Left renal pelvis (tissue), 4 donors: ENCODE data around the gene TEX22. TPM values are rescaled to one million over a fixed set of nuclear protein-coding genes. Genes with fewer than 3 reads are reported as not detected.

Source experiments
- DNase-seq, 4 donors: peaks; one replicate each; pipeline ENCODE4 v3.0.0-alpha.2; 2013; ENCODE audit warnings: low read depth in 4 of 4, low spot score in 3 of 4
- polyA plus RNA-seq, 4 donors: library from polyadenylated mRNA; unstranded; fragments of 120-200 nt; gene quantifications; one replicate each; pipeline ENCODE4 v1.2.1, GENCODE V29; 2013; ENCODE audit not compliant: insufficient read length in 4 of 4

TEX22 gene
- polyA plus RNA-seq, 4 donors, result 1.1 to 2.8 (median 2.0) TPM

DNA sequence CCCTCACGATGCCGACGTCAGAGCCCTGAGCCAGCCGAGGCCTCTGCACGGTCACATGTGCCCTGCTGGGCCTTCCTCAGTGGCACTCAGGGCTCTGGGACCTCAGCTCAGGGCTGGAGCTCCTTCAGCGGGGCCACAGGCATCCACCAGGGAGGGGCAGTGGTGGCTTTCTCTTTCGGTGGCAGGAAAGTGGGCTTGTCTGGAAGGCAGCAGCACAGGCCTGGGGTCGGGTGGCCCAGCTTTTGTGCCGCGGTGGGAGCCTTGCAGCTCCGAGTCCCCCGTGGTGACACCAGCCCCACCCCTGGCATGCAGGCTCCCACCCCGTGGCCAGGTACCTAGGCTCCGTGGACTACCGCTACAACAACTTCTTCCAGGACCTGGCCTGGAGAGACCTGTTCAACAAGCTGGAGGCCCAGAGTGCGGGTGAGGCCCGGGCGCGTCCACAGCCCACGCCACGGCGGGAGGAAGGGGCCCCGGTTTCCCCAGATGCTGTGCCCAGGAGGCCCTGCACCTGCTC, 14.2 kb upstream of the TEX22 start:
- DNase-seq, result no peak

DNA sequence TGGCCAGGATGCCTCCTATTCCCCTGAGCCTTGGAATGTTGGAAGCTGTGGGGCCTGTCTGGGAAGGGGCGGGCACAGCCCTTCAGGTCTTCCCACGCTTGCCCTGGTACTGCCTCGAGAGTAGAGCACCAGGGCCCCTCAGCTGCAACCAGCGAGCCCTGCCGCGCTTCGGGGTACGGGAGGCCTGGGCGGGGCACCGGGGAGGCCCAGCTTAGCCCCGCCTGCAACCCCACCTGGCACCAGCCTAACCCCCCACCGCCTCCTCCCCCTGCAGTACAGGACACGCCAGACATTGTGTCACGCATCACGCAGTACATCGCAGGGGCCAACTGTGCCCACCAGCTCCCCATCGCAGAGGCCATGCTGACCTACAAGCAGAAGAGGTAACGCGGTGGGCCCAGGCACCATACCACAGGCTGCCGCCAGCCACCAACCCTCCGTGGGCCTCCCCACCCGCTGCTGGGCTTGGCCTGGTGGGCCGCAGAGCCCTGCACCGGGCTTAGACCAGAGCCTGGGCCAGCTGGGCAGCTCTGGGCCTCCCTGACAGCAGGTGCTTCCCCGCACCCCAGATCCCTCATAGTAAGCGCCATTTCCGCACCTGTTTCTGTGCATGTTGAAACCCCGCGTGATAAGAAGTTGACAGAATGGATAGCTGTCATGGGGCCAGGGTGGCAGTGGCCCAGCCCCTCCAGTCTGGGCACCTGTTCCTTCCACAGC, 13.6 kb upstream of the TEX22 start:
- no peak for DNase-seq

DNA sequence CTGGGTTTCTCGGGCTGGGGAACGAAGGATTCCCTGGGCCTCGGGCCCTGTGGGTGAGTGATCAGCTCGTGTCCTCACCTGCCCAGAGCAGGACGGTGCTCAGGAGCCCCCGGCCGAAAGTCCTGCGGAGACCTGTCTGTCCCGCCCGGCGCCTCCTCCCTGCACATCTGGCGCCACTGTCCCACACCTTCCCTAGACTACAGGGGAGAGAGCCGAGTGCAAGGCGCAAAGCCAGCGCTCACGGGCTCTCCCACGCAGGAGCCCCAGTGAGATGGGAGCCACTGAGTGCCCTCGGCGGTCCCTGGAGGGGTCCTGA, 13.1 kb upstream of the TEX22 start:
- DNase-seq, result no peak

DNA sequence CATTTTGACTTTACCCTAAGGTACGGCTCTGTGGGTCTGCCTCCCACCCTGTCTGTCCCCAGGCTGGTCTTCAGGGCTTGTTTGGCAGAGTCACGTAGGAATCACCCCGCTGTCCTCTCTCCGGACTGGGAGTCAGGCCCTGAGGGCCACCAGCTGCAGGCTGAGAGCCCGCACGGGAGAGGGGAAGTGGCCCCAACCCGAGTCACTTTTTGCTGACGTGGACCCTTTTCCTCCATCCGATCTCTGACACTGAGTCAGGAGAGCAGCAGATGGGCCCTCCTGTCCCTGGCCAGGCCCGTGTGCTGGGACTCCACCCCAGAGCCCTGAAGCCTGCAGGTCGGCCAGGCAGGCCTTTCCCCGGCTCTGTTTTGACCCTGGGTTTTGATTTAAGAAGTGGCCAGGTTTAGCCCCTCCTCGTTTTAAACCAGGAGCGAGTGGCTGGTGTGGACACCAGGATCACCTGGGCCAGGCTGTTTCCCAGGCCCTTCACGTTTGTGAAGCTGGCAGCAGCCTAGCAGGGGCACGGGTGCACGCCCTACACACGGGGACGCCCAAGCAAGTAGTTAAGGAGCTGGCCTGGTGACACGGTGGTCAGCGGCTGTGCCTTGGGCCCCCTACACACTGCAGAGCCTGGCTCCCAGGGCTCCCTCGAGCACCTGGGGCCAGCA, 12.5 kb upstream of the TEX22 start:
- DNase-seq, result no peak

DNA sequence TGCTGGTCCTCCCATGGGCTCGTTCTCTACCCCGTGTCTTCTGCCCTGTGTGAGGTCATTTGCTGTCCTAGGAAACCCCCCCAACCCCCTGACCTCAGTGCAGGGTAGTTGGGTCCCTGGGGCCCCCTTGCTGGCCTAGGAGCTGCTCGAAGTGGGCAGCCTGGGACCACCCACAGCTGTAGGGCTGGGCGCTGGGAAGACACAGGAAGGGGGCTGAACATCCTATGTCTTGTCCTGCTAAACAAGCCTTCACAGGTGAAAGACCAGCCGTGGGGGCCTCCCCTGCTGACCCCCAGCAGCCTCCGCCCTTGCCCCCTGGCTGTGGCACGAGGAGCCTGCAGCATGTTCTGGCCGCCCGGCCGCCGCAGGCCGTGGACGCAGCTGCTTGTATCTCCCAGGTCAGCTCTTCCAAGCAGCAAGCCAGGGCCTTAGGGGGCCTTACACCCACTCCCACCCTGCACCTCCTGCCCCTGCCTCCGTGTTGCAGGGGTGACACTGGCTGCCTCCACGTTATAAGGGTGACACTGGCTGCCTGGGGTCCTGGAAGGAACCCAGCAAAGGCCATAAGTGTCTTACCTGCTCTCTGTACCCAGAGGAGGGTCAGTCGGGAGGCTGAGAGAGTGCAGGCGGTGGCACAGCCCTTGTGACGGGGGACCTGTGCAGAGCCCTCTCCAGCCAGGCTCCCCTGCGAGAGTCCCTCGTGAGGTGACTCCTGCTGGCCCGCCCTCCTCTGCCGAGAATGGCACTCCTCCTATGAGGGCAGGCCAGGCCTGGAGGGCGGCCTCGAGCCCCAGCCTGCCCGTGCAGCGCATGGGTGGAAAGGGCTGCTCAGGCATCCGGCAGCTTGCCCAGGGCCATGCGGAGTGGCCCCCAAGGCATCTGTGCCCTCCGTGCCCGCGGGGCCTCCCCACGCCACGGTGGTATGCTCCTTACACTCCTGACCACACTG, 11.5 kb upstream of the TEX22 start:
- no peak for DNase-seq

DNA sequence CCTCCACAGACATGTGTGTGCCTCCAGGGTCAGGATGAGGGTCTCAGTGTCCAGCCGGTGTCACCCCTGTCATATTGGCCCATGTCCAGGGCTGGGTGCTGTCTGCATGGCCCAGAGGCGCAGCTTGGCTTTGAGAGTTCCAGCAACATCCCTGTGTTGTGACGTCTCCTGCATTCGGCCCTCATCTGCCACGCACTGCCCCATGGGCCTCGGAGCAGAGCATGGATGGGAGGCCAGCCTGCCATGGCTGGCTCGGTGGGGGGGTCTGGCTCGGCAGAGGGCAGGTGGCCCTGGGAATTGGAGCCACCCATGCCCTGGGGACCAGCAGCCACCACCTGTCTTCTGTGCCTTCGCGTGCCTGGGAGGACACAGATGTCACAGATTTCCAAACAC, 10.8 kb upstream of the TEX22 start:
- DNase-seq, result no peak

DNA sequence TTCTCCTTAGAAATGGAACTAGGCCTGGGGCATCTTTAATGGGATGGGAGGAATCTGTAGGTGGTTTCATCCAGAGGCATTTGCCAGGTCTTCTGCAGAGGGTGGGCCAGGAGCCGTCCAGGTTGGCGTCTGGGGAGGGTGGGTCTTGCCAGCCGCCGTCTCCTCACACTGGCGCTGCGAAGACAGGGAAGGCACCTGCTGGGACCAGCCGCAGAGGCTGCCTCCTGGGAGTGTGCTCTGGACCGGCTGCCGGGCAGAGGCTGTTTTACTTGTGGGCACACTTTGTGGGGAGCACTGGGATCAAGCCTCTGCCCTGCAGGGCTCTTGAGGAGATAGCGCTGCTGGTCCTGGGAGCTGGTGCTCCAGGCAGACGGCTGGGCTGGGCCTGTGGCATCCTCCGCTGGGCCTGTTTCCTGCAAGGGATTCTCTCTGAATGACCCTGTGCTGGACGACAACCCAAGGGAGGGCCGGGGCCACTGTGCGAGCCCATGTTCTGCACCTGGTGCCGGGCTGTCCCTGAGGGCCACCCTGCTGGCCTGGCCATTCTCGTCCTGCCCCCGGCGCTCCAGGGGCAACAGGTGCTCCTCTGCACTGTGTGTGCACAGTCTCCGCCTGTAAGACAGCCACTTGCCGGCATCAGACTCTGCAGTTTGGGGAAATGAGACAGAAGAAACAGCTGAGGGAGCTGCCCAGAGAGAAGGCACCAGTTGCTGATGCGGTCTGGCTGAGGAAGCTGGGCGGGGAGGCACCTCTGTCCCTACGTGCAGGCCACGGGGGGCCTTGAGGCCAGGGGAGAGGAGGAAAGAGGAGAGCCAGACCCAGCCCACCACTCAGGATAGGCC, 10.0 kb upstream of the TEX22 start:
- no peak for DNase-seq

DNA sequence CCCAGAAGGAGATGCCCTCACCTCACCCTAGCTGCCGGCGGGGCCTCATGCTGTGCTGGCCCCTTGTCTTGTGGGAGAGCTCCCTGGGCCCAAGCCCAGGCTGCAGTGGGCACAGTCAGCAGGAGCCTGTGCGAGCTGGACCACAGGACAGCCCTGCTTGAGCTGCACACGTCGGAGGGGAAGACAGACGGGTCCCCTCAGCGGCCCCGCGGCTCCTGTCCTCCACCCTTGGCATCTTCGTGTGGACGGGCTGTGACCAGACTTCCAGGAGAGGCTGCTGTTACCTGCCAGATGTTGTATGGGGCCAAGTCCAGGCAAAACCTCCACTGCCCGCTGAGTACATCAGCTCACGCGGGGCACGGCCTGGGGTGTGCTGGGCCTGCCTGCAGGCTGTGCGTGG, 9.4 kb upstream of the TEX22 start:
- no peak for DNase-seq

DNA sequence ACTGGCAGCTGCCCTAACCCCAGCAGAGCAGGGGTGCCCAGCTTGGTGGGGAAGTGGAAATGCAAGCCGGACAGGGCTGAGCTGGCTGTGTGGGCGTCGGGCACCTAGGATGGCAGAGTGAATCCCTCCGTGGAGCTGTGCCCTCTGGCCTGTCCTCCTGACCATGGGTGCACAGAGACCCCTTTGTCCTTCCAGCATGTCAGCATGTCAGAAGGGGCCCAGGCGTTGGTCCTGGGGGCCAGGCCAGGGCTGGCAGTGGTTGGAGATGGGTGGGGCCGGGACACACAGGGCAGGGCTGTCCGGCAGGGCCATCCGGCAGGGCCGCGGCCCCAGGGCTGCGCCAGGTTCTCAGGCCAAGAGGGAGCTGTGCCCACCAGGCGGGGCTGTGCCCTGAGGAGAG, 8.8 kb upstream of the TEX22 start:
- no peak for DNase-seq

DNA sequence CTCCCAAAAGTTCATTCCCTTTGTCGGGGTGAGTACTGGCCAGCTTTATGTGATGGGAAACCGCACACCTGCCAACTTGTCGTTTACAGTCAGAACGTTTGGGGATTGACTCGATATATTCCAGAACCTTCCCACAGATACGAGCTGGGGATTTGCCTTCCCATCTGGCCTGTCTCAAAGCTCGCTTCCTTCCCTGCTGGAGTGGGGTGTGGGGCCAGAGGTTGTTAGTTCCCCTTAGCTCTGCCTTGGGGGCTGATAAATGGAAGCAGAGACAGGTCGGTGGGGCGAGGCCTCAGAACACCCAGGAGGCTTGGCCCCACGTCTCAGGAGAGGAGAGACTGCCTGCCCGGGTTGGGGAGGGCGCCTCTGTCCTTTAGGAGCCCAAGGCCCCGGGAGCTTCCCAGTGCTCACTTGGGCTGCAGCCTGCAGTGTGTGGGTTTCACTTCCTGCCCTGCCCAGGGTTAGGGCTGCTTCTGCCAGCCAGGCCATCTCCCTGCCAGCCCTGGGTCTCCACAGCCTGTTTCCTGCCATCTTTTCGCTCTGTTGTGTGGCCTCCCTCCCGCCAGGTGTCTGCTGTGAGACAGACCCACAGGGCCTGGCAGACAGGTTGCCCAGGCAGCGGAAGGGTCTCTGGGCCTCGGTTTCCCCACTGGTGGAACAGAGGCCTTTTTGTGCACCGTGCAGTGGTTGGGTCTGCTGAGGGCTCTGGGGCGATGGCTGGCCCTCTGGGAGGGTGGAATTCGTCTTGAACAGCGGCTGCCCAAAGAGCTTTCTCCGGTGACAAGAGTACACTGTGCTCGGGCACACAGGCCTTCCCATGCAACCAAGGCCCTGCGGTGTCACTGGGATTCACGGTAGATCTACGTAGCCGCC, 8.1 kb upstream of the TEX22 start:
- no peak for DNase-seq

DNA sequence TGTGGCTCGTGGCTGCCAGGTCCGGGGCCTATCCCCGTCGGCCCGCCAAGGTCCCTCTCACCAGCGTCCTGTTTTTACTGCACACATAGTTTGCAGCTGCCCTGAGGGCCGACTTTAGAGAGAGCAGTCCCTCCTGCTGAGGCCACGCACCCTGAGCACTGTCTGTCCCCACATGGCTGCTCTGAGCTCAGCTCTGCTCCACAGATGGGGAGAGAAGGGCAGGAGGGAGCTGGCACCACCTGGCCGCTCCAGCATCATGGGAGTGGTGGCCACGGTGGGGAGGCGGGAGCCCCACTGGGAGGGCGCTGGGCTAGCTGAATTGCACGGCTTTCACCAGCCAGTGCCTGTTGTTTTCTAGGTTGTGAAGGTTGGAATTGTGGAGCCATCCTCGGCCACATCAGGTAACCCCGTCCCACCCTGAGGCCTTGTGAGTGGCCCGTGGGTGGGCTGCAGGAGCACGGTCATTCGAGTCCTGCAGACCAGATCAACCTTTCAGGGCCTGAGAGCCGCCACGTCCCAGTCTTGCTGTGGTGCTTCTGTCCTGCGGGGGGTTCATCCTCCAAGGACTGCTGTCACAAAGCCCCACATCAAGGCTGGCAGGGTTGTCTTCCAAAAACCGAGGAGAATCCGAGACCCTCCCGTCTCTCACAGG, 7.4 kb upstream of the TEX22 start:
- no peak for DNase-seq

DNA sequence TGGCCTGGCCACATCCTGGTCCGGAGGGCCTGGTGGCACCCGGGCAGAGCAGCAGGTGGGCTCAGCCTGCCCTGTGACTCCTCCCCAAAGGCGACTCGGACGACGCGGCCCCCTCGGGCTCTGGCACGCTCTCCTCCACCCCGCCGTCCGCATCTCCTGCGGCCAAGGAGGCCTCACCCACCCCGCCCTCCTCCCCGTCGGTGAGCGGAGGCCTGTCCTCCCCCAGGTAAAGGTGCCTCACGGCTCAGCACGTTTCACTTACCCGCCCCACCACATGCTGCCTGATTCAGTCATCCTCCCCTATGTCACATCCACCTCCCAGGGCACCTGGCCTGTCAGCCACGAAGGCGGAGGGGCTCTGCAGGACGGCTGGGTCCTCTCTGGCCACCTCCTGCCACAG, 6.8 kb upstream of the TEX22 start:
- DNase-seq, result no peak

DNA sequence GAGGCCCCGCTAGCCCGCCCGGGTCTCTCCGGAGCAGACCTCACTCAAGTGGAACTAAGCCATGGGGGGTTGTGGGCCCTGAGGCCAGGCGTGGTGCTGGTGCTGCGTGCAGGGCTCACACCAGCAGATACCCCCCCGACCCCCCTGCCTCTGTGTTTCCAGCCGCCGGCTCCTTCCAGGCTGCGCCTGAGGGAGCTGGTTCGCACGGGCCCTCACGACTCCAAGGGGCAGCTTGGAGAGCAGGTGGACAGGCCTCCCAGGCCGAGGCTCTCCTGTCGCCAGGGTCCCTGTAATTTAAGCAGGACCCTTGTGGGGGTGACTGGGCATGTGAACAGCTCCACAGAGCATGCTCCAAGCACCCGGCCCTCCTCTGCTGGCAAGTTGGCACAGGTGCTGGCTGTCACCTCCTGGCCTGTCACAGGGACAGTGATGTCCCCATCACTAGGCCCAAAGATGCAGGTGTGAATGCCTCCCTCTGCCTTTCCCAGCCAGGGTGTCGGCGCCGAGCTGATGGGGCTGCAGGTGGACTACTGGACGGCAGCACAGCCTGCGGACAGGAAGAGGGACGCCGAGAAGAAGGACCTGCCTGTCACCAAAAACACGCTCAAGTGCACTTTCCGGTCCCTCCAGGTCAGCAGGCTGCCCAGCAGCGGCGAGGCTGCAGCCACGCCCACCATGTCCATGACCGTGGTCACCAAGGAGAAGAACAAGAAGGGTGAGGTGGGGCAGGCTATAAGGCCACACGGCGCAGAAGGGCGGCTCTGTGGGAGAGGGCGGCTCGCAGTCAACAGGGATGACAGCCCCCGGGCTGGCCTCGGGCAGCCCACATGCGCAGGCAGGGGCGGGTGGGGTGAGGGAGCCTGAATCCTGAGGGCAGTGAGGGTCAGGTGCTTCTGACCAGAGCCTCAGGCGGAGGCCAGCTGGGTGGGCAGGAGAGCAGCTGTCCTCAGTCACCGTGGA, 5.9 kb upstream of the TEX22 start:
- DNase-seq, result no peak

DNA sequence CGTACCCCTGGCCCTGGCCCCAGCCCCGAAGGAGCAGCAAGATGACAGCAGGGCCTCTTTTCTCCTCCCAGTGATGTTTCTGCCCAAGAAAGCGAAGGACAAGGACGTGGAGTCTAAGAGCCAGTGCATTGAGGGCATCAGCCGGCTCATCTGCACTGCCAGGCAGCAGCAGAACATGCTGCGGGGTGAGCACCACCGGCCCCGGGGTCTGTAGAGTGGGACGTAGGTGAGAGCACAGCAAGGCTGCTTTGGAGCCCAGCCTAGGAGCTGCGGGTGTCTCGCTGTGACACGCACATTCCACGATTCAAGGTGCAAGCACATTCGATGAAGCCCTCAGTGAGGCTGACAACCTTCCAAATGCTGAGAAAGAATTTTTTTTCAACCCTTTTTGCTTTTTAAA, 5.2 kb upstream of the TEX22 start:
- no peak for DNase-seq

DNA sequence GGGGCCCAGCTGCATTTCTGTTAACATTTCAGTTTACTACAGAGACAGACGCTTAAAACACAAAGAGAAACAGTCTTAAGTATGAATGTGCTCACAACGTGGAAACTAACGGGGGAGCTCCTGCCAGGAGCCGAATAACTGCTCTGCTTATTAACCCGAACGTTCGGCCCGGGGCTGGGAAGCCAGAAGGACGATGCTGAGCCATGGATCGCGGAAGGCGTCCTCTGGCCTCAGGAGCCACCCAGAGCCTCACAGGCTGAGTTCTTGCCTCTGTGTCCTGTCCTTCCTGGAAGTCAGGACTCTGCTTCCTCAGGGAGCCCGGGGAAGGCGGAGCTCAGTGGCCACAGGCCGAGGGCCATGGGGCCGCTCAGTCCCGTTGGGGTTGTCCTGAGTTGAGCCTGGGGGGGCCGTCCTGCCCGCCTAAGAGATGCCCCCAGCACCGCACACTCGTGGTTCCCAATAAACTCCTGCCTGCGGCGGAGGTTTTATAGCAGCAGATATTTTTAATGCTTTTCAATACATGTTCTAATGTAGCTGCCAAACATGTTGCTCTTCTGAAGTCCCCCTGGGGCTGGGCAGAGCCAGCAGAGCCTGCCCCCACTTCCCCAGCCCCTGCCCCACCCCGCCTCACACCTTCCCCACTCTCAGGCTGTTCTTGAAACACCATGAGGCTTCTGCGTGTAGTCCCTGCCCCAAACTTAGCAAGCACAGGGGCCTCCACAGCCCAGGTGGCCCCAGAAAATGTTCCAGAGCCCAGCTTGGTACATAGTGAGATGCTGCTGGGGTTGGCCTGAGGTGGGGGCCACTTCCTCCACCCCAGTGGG, 3.4 kb upstream of the TEX22 start:
- DNase-seq, result no peak

DNA sequence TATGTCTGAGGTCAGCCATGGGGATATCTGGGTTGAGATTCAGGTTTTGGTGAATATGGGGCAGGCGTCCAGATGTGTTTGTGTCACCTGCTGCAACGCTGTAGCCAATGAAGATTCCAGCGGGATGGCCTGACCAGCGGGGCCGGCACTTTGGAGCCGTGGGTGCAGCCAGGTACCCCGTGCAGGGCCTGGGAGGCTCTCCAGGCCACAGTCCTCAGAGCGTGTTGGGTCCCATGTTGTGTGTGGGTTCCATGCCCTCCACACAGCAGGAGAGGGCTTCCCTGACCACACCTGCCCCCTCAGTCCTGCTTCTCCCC, 2.8 kb upstream of the TEX22 start:
- no peak for DNase-seq

DNA sequence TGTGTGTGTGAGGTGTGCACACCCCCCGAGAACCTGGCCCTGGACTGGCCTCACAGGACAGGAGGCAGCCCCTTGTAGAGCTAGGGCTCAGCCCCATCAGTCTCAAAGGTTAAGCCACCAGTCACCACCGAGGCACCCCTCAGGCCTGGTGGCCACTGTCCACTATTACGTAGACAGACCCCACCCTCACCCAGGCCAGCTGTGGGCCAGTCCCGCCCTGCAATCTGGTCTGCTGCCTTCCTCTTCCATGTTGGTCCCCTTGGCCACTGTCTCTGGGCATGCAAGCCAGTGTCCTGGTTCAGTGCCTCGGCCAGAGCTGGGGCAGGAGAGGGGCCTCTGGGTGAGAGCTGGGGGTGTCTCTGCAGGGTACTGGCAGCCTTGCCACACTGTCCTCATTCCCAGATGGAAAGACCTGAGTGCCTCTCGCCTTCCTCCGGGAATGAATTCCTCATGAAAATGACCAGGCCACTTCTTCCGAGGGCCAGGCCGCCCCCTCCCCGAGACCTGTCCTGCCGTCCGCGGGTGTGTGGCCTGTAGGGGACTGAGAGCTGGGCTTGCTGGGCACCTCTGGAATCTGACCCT, 897 bp upstream of the TEX22 start:
- DNase-seq, result no peak
